Measurements from ENCODE around the gene UBE2O.

GRCh38 chr17:76353004-76353598, 99.9 kb downstream of the UBE2O start:
- no peak for TF ChIP-seq EZH2 (IDR thresholded peaks at IDR 0.05; ENCODE audit: insufficient read depth, poor library complexity, severe bottlenecking)
- TF ChIP-seq EZH2phosphoT487 (IDR thresholded peaks at IDR 0.05; ENCODE audit: insufficient read depth, low read depth): no peak
